Parathyroid adenoma (tissue), 2 donors: Measurements from ENCODE around the gene ADAMTSL2.

Source experiments
- H2AFZ ChIP-seq: fragments of 300-600 bp; sonication (generic); one replicate; pipeline ENCODE4 v1.7.0; 2017; ENCODE audit warnings: antibody characterized with exemption, mild to moderate bottlenecking
- H3K27ac ChIP-seq: fragments of 300-600 bp; sonication (generic); one replicate; pipeline ENCODE4 v1.7.0; 2017
- H3K27me3 ChIP-seq: fragments of 300-600 bp; sonication (generic); one replicate; pipeline ENCODE4 v1.7.0; 2017; ENCODE audit warnings: low read length; ENCODE audit not compliant: control insufficient read depth, insufficient read depth
- H3K36me3 ChIP-seq: fragments of 300-600 bp; sonication (generic); one replicate; pipeline ENCODE4 v1.7.0; 2017; ENCODE audit warnings: low read length; ENCODE audit not compliant: control insufficient read depth, insufficient read depth
- H3K4me1 ChIP-seq: fragments of 300-600 bp; sonication (generic); one replicate; pipeline ENCODE4 v1.7.0; 2017; ENCODE audit warnings: control low read depth
- H3K4me2 ChIP-seq: fragments of 300-600 bp; sonication (generic); one replicate; pipeline ENCODE4 v1.7.0; 2017; ENCODE audit warnings: low read length
- H3K4me3 ChIP-seq: fragments of 300-600 bp; sonication (generic); one replicate; pipeline ENCODE4 v1.7.0; 2017; ENCODE audit warnings: low read depth, low read length
- H3K79me2 ChIP-seq: fragments of 300-600 bp; sonication (generic); one replicate; pipeline ENCODE4 v1.7.0; 2017; ENCODE audit warnings: control low read depth
- H3K9ac ChIP-seq: fragments of 300-600 bp; sonication (generic); one replicate; pipeline ENCODE4 v1.7.0; 2017; ENCODE audit warnings: mild to moderate bottlenecking
- H3K9me3 ChIP-seq: fragments of 300-600 bp; sonication (generic); one replicate; pipeline ENCODE4 v1.7.0; 2017; ENCODE audit warnings: low read length; ENCODE audit not compliant: control insufficient read depth
- TF ChIP-seq, protein P1 (sequence below): fragments of 300-600 bp; sonication (generic); IDR thresholded peaks from one replicate; pipeline ENCODE4 v1.7.0; 2017; ENCODE audit warnings: antibody characterized with exemption, mild to moderate bottlenecking
- donor health status: primary hyperparathyroidism.

Gene ADAMTSL2

DNA sequence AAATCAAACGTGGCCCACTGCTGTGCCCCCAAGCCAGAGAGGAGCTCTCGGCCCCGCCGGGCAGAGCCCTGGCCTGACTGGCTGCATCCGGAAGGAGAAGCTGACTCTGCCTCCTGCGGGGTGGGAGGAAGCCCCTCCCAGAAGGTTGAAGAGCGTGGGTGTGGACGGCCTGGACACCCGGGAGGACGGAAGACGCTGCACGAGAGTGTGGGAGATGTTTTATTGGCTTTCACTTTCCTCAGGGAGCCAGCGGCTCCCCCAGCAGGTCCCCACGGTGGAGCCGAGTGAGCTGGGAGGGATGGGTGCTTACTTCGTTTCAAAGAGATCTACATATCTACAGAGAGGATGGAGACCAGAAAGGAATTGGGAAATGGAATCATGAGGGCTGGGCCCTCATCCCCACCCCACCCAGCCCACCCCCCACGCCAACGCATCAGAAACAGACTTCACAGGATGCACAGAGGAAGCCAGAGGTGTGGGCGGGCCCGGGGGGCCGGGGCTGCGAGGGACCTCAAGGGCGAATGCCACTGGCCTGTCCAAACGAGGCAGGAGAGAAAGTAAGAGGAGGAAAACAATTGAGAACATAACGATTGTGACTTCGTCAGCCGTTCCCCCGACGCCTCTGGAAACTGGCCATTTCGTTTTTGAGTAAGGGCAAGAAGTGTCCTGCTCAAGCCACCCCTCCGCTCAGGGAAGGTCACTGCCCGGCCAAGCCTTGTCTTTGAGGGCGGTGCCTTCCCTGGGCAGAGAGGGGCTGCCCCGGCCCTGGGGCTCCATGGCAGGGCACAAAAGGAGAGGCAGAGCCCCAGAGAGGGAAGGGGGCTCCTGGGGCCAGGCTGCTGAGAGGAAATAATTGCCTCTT is 42.6 kb downstream of the ADAMTSL2 start:
- H3K9me3 ChIP-seq: no peaks in the 10 kb centered on the region
- H3K4me1 ChIP-seq: no peaks in the 10 kb centered on the region
- no peaks in the 10 kb centered on the region for H3K36me3 ChIP-seq
- no peak overlapping the region for H3K9ac ChIP-seq
- no peak overlapping the region for H3K4me3 ChIP-seq
- no peak overlapping the region for H3K4me2 ChIP-seq
- peaks cover 8% of the 10 kb centered on the region for H3K27me3 ChIP-seq
- no peak overlapping the region for H3K27ac ChIP-seq
- no peaks in the 10 kb centered on the region for H3K79me2 ChIP-seq
- TF ChIP-seq, protein P1, sequence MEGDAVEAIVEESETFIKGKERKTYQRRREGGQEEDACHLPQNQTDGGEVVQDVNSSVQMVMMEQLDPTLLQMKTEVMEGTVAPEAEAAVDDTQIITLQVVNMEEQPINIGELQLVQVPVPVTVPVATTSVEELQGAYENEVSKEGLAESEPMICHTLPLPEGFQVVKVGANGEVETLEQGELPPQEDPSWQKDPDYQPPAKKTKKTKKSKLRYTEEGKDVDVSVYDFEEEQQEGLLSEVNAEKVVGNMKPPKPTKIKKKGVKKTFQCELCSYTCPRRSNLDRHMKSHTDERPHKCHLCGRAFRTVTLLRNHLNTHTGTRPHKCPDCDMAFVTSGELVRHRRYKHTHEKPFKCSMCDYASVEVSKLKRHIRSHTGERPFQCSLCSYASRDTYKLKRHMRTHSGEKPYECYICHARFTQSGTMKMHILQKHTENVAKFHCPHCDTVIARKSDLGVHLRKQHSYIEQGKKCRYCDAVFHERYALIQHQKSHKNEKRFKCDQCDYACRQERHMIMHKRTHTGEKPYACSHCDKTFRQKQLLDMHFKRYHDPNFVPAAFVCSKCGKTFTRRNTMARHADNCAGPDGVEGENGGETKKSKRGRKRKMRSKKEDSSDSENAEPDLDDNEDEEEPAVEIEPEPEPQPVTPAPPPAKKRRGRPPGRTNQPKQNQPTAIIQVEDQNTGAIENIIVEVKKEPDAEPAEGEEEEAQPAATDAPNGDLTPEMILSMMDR: no peak
- no peak overlapping the region for H2AFZ ChIP-seq

DNA sequence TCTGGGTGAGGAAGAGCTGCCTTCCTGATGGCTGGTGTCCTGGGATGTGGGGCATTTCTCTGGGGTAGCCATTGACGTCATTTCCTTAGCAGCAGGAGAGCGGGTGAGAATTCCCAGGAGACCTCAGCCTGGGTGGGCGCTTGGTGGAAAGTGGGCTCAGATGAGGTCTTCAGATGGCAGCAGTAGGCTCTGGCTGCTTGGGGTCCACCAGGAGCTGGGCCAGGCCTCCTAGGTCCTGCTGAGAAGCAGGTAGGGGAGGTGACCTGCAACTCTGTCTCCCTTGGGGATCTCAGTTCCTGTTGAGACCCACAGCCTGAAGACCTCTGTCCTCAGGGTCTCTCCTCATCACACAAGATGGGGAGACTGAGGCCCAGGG is 43.2 kb downstream of the ADAMTSL2 start:
- Histone ChIP-seq H3K4me1 (no peaks in the 10 kb centered on the region), H3K36me3 (no peaks in the 10 kb centered on the region), H3K27ac (no peak overlapping the region), H2AFZ (no peak overlapping the region), H3K9me3 (no peaks in the 10 kb centered on the region), H3K27me3 (peaks cover 8% of the 10 kb centered on the region), H3K9ac (no peak overlapping the region), H3K4me2 (no peak overlapping the region), H3K79me2 (no peaks in the 10 kb centered on the region), H3K4me3 (no peak overlapping the region)
- TF ChIP-seq, protein P1: no peak

DNA sequence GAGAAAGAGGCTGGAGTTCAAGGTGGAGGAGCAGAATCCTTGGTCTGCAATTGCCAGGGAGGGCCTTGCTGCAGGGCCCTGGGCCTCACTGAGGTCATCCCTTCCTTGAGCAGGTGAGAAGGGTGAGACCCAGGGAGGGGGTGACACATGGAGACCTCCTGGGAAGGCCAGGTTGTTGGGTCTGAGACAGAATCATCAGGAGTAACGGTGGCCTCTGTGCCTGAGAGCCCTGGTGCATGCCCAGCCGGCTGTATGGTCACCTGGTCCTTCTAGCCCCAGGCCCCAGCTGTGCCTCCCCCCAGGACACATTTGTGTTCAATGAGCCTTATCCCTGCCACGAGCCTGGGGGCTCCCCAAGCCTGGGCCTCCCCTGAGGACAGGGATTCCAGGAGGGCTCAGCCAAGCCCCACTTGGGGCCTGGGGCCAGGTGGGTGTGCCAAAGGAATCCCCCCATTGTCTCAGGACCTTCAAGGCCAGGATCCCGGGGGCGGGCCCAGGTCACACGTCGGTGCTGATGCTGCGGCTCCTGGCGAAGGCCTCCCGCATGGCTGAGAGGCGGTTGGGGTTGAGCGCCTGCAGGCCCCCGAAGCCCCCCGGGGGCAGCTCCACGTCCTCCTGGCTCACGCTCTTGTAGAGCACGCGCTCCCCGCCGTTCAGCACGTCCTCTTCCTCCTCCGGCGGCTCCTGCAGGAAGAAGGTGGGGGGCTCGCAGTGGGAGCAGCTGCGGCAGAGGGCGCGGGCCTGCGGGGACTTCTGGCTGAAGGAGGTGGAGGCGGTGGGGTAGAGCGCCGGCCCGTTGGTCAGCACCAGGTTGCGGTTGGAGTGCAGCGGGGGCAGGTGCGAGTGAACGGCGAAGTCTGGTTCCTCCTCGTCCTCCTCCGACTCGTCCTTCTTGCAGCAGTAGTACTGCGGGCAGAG is 44.3 kb downstream of the ADAMTSL2 start:
- Histone ChIP-seq H3K4me1 (no peaks in the 10 kb centered on the region), H3K4me3 (no peak overlapping the region), H3K79me2 (no peaks in the 10 kb centered on the region), H3K27me3 (peaks cover 8% of the 10 kb centered on the region), H3K36me3 (no peaks in the 10 kb centered on the region), H3K9me3 (no peaks in the 10 kb centered on the region), H3K27ac (no peak overlapping the region), H2AFZ (no peak overlapping the region), H3K9ac (no peak overlapping the region), H3K4me2 (no peak overlapping the region)
- TF ChIP-seq, protein P1: no peak

DNA sequence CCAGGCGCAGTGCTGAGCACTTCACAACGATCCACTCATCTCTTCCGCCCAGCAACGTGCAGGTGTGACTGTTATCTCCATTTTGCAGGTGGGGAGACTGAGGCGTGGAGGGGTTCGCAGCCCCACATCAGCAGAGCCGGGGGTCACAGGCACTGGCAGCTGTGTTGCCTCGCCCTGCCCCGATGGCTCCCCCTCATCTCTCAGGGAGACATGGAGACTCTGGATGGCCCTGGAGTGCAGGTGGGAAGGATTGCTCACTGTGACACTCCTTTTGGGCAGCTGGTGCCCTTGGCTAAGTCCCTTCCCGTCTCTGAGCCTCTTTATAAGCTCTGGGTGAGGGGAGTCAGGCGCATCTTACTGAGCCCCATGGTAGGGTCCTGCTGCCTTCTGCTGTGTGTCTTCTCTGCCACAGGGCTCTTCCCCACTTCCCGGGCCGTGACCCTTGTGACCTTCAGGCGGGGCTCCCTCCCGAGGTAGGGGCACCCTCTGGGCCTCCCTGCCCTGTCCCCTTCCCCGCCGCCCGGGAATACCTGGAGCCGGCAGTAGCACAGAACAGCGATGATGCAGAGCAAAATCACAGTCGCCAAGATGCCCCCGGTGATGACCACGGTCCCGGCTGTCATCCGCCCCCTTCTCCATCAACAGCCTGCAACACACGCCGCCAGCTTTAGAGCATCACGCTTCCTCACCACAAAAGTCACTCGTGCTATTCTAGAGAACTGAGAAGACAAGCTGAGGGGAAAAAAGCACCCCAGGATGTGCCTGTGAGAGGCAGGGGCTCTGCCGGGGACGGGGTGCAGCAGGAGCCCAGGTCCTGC is 45.3 kb downstream of the ADAMTSL2 start:
- Histone ChIP-seq H3K9me3 (no peaks in the 10 kb centered on the region), H3K4me2 (no peak overlapping the region), H3K4me1 (no peaks in the 10 kb centered on the region), H3K79me2 (no peaks in the 10 kb centered on the region), H2AFZ (no peak overlapping the region), H3K9ac (no peak overlapping the region), H3K27ac (no peak overlapping the region), H3K27me3 (peaks cover 13% of the 10 kb centered on the region), H3K4me3 (no peak overlapping the region), H3K36me3 (no peaks in the 10 kb centered on the region)
- TF ChIP-seq, protein P1: no peak
